ENCODE measurements around the gene TEX11. TPM values are rescaled to one million over a fixed set of nuclear protein-coding genes. Genes with fewer than 3 reads are reported as not detected.

TEX11 gene
- polyA plus RNA-seq, 1 donor: 0.09 TPM

DNA sequence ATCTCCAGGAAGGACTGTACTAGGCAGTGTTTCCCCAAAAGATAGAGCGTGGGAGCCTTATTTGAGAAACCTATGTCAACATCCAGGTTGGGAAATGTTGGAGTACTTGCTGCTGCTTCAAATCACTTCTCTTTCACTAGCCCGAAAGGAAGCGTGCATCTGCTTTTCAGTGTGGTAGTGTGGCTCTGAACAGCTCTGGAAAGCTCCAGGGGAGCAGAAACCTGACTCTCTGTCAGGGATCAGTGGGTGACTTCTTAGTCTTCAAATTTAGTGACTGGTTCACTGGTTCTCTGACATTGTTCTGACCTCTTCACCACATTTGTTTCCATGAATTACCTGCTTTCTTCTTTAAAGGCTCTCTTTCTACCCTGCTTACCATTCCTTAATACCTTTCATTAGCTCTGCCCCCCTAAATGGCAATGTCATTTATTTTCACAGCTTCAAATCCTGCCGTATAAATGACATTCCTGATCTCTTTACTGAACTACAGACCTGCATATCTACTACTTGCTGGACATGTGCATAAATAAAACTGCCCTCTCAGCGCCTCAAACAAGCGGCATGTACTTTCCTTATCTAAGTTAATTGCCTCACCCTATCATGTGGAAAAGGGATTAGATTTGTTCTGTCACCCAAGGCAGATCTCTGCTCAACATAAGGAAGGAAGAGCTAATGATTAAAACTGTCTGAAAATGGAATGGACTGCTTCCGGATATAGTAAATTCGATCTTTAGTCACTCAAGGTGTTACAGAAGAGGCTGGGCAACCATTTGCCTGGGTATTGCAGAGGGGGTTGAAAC is 426.8 kb downstream of the TEX11 start:
- Histone ChIP-seq H3K36me3 (ENCODE audit: control insufficient read depth, insufficient read depth, low read length) (peaks cover 17% of the 10 kb centered on the region), H3K4me3 (ENCODE audit: low read length) (no peak overlapping the region), H3K27me3 (ENCODE audit: control insufficient read depth, insufficient read depth, low read length) (no peaks in the 10 kb centered on the region), H3K27ac (ENCODE audit: low read length) (peak overlapping the region; percentile 76), H3K9me3 (ENCODE audit: control insufficient read depth, low read depth, low read length) (no peaks in the 10 kb centered on the region), H3K4me1 (ENCODE audit: control insufficient read depth, insufficient read depth, low read length) (peaks cover 55% of the 10 kb centered on the region)
- peak; percentile 67 to 82 for DNase-seq
- WGBS (ENCODE audit: insufficient coverage, low lambda C conversion rate): no CpG with 5 or more reads among the region's 8 CpGs

- no CpG with 5 or more reads among the region's 9 CpGs for WGBS (ENCODE audit: insufficient coverage, low lambda C conversion rate)
- Histone ChIP-seq H3K4me3 (ENCODE audit: low read length) (no peak overlapping the region), H3K9me3 (ENCODE audit: control insufficient read depth, low read depth, low read length) (no peaks in the 10 kb centered on the region), H3K27me3 (ENCODE audit: control insufficient read depth, insufficient read depth, low read length) (no peaks in the 10 kb centered on the region), H3K4me1 (ENCODE audit: control insufficient read depth, insufficient read depth, low read length) (peaks cover 53% of the 10 kb centered on the region), H3K27ac (ENCODE audit: low read length) (peak overlapping the region; percentile 74), H3K36me3 (ENCODE audit: control insufficient read depth, insufficient read depth, low read length) (peaks cover 9% of the 10 kb centered on the region)
- DNase-seq: no peak
Measured at GRCh38 chrX:70480660-70481018, 427.9 kb downstream of the TEX11 start.

- DNase-seq: peak; percentile 53 to 86
- H3K4me3 ChIP-seq (ENCODE audit: low read length): no peak overlapping the region
- H3K4me1 ChIP-seq (ENCODE audit: control insufficient read depth, insufficient read depth, low read length): peaks cover 52% of the 10 kb centered on the region
- peak overlapping the region; percentile 74 for H3K27ac ChIP-seq (ENCODE audit: low read length)
- H3K27me3 ChIP-seq (ENCODE audit: control insufficient read depth, insufficient read depth, low read length): no peaks in the 10 kb centered on the region
- H3K36me3 ChIP-seq (ENCODE audit: control insufficient read depth, insufficient read depth, low read length): peaks cover 9% of the 10 kb centered on the region
- no peaks in the 10 kb centered on the region for H3K9me3 ChIP-seq (ENCODE audit: control insufficient read depth, low read depth, low read length)
- WGBS (ENCODE audit: insufficient coverage, low lambda C conversion rate): no CpG with 5 or more reads among the region's 6 CpGs
Measured at GRCh38 chrX:70479922-70480659, 428.4 kb downstream of the TEX11 start.

DNA sequence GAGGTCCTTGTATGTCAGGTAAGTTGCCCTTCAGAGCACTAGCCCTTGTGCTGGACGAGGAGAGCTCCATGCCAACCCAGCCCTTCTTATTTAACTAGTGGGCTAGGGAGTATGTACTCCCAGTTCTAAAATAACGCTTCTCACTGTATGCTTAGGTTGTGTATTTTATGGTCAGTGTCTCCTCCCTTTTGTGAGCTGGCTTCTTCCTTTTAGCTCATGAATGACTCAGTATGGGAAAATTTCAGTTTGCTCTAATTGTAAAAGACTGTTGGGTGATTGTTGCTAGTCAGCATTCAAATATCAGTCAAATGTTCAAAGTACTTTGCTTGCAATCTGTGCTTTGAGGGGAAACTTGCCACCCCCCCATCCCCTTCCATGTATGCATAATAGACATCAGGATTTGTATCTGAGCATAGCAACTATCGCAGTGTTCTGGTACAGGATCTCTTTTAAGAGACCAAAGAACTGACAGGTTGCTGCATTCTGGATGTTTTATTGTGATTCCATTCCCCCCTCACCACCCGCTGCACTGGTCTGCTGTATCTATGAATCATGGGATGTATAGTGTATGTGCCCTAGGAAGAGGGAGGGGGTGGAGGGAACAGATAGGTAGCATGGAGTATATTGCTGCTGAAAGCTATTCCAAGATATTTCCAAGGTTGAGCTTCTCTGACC is 429.1 kb downstream of the TEX11 start:
- Histone ChIP-seq H3K27ac (ENCODE audit: low read length) (peak overlapping the region; percentile 74), H3K9me3 (ENCODE audit: control insufficient read depth, low read depth, low read length) (no peaks in the 10 kb centered on the region), H3K4me3 (ENCODE audit: low read length) (no peak overlapping the region), H3K36me3 (ENCODE audit: control insufficient read depth, insufficient read depth, low read length) (peaks cover 7% of the 10 kb centered on the region), H3K27me3 (ENCODE audit: control insufficient read depth, insufficient read depth, low read length) (no peaks in the 10 kb centered on the region), H3K4me1 (ENCODE audit: control insufficient read depth, insufficient read depth, low read length) (peaks cover 52% of the 10 kb centered on the region)
- DNase-seq: peak; percentile 59 to 77
- no CpG with 5 or more reads among the region's 4 CpGs for WGBS (ENCODE audit: insufficient coverage, low lambda C conversion rate)

Other genes with a start within 250 kb of the TEX11 start
- 1.1 TPM for gene SLC7A3, start 22.4 kb upstream of the TEX11 start, polyA plus RNA-seq
- gene SNX12, start 159.6 kb upstream of the TEX11 start, polyA plus RNA-seq: 52.9 TPM
- 17.9 TPM for gene FOXO4, start 187.1 kb upstream of the TEX11 start, polyA plus RNA-seq
- 1.1 TPM for gene CXorf65, start 198.0 kb upstream of the TEX11 start, polyA plus RNA-seq
- 118 TPM for gene IL2RG, start 202.9 kb upstream of the TEX11 start, polyA plus RNA-seq
- 34.4 TPM for gene MED12, start 209.9 kb upstream of the TEX11 start, polyA plus RNA-seq
- gene NLGN3, start 236.1 kb upstream of the TEX11 start, polyA plus RNA-seq: 3.8 TPM

Measured in large intestine (tissue), 3 donors.